GM12864 (cell line): ENCODE results near the gene SH3PXD2A.
A peak's percentile ranks its signal among the peaks of the same experiment; 100 is the strongest.

Experiments
- DNase-seq: peaks from one replicate; pipeline ENCODE4 v3.0.0-alpha.2; 2011; ENCODE audit warnings: low read depth
- H3K4me3 ChIP-seq: 2 replicates; pipeline ENCODE4 v1.5.1; 2011; ENCODE audit warnings: mild to moderate bottlenecking, low read depth, low read length, control low read depth
- TF ChIP-seq, protein P1 (sequence below): IDR thresholded peaks from 2 replicates; pipeline ENCODE4 v1.5.1; 2011; ENCODE audit warnings: low read depth, mild to moderate bottlenecking, moderate library complexity, low read length, control low read depth, inconsistent platforms; ENCODE audit errors: missing control alignments

The SH3PXD2A gene

DNA sequence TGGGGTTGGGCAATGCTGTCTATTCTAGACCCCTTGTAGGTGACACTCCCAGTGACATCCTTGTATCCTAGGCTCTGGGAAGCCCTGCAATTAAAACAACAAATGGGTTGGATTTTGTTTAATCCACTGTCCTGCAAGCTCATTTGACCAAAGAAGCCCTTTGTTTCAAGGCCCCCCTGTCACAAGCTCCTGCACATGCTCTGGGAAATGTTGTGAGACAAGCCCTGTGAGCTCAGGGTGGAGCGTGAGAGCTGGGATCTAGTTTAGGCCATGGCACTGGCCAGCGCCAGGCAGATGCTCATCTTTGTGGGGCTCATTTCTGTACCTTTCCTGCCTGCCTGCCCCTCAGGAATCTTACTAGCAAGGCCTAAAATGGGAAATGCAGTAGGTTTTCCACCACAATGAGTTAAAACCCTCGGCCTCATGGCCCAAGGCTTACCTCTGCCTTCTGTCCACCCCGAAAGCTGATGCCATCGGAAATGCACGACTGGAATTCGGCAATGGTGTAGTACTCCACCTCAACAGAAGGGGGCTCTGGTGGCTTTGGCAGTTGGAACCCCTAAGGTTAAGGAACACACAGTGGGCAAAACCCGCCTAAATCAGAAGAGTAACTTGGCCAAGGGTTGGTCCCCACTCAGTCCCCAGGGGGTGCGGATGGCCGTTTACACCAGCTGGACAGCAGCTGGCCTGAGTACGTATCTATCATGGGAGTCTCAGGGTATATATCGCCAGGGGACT is 249.8 kb downstream of the SH3PXD2A start:
- TF ChIP-seq, protein P1, sequence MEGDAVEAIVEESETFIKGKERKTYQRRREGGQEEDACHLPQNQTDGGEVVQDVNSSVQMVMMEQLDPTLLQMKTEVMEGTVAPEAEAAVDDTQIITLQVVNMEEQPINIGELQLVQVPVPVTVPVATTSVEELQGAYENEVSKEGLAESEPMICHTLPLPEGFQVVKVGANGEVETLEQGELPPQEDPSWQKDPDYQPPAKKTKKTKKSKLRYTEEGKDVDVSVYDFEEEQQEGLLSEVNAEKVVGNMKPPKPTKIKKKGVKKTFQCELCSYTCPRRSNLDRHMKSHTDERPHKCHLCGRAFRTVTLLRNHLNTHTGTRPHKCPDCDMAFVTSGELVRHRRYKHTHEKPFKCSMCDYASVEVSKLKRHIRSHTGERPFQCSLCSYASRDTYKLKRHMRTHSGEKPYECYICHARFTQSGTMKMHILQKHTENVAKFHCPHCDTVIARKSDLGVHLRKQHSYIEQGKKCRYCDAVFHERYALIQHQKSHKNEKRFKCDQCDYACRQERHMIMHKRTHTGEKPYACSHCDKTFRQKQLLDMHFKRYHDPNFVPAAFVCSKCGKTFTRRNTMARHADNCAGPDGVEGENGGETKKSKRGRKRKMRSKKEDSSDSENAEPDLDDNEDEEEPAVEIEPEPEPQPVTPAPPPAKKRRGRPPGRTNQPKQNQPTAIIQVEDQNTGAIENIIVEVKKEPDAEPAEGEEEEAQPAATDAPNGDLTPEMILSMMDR = peak; percentile 88
- DNase-seq = no peak
- H3K4me3 ChIP-seq = no peak overlapping the region

DNA sequence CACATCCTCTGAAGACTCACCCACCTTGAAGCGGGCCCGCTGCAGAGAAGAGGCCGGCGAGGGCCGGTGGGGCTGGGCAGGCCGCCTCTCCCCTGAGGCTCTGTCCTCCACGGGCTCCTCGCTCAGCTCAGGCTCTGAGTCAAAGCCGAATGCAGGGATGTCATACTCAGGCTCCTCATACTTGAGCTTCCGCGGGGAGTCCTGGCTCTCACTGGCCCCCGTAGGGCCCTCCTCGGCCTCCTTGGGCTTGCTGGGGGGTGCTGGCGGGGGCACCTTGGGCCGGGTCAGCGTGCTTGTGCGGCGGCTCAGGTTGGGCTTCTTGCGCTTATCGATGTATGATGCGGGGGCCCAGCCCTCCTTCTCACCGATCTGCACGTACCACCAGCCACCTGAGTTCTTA is 252.0 kb downstream of the SH3PXD2A start:
- TF ChIP-seq, protein P1 = no peak
- no peak overlapping the region for H3K4me3 ChIP-seq
- no peak for DNase-seq

DNA sequence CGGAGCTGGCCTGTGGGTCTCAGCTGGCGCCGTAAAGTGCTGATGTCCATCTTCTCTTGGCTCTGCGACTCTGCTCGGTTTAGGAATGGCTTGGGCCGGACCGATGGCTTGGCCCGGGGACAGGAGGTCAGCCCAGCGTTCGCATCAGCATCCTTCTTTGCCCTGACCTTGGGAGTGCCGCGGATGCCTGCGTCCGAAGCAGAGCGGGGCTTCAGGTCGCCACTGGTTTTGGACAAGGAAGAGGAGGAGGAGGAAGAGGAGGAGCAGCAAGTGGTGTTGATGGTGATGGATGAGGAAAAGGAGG is 252.6 kb downstream of the SH3PXD2A start:
- TF ChIP-seq, protein P1 = no peak
- H3K4me3 ChIP-seq = no peak overlapping the region
- no peak for DNase-seq

DNA sequence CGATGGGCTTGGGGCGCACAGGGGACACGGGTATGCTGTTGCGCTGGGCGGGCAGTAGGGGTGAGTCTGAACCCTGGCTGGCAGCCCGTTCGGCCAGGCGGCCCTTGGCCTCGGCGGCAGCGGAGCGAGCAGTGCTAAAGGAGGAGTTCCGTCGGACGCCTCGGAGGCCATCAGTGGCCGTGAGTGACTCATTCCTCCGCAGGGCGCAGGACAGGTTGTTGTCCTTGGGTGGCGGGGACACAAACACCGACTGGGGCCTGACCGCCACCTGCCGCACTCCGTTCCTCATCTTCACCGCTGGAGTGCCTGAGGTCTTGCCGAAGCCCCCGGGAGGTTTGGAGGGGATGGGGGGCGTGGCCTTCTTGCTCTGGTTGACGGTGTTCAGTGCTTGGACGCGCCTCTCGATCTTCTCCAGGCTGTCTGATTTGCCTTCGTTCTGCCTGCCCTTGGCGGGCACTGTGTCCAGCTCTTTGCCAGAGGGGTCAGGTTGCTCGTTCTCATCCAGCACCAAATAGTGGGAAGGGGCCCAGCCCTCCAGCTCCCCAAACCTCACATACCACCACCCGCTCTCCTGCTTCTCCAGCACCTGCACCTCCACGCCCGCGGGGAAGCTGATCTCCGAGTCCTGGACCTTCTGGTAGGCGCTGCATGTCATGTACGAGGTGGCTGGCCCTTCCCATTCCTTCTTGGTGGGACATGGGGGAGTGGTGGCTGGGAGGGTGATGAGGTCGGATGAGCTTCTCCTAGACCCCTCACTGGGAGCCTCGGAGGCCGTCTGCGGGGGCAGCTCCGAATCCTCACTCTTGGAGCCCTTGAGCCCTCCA is 253.1 kb downstream of the SH3PXD2A start:
- TF ChIP-seq, protein P1 = no peak
- no peak for DNase-seq
- H3K4me3 ChIP-seq = no peak overlapping the region

DNA sequence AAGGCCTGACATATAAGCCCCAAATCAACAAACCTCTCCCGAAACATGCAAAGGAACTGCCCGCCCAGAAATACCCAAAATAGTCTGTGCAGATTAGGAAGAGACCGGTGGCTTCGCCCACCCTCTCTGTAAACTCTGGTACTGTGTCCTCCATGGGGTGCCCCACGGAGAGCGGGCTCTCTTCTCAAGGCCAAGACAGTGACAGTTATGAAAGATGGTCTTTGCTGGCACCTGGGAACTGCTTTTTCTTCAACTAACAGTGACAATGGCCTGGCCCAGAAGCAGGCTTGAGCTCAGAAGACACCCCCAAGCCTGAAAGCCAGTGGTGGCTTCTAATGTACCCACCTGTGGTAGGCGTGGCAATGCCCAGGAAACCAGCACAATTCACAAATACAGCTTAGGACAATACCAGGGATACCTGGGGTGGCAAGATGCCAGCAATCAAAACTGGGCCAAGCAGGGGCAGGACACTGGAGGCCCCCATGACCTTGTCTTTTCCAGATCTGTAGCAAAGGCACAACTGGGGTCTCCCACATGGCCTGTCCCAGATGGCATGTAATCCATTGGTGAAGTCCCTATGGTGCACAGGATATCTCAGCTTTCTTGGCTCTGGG is 254.3 kb downstream of the SH3PXD2A start:
- DNase-seq = no peak
- TF ChIP-seq, protein P1 = no peak
- no peak overlapping the region for H3K4me3 ChIP-seq

DNA sequence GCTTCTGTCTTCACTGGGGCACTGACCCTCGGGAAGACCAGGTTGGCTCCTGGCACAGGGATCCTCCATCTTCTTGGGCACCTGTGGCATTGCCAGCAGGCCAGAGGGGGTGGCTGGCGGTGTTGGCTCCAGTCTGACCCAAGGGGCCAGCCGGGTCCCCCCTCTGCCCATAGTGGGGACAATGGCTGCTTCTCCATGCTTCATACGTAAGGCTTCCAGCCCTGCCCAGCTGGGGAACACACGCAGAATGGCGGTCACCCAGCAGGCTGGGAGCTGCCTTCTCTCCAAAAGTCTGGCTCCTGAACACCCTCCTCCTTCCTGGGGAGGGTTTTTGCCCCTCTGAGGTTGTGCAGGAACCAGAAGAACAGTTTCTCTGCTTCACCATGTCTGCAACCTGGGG is 255.1 kb downstream of the SH3PXD2A start:
- TF ChIP-seq, protein P1 = no peak
- no peak for DNase-seq
- no peak overlapping the region for H3K4me3 ChIP-seq
